HepG2 (cell line): ENCODE data around the gene SMTNL2. TPM values are rescaled to one million over a fixed set of nuclear protein-coding genes. Genes with fewer than 3 reads are reported as not detected.

ENCODE experiments used
- AKNA ChIP-seq: sonication (generic); formaldehyde crosslinking; IDR thresholded peaks from 2 replicates; pipeline ENCODE4 v1.4.0; 2020; ENCODE audit warnings: missing genetic modification reagents, borderline replicate concordance
- CHD2 ChIP-seq: IDR thresholded peaks from 2 replicates; pipeline ENCODE4 v1.6.1; 2011; ENCODE audit warnings: low read depth, low read length, improper control_type of control experiment
- FOXK1 ChIP-seq: sonication (generic); formaldehyde crosslinking; IDR thresholded peaks from 2 replicates; pipeline ENCODE4 v1.4.0; 2020; ENCODE audit warnings: low read depth, missing genetic modification reagents, borderline replicate concordance
- GMEB1 ChIP-seq: sonication (generic); formaldehyde crosslinking; IDR thresholded peaks from 2 replicates; pipeline ENCODE4 v1.5.1; 2020; ENCODE audit warnings: missing genetic modification reagents, mild to moderate bottlenecking, borderline replicate concordance
- GPBP1L1 ChIP-seq: sonication (generic); formaldehyde crosslinking; IDR thresholded peaks from 2 replicates; pipeline ENCODE4 v1.5.0; 2020; ENCODE audit warnings: mild to moderate bottlenecking, missing genetic modification reagents
- HHEX ChIP-seq: IDR thresholded peaks from 2 replicates; pipeline ENCODE4 v1.6.1; 2016; ENCODE audit warnings: control low read depth
- NR2F6 ChIP-seq, 2 experiments: IDR thresholded peaks; 2 replicates each; pipeline ENCODE4 v1.6.1; 2016; ENCODE audit warnings: antibody characterized with exemption in 1 of 2, mild to moderate bottlenecking in 1 of 2
- PCBP1 ChIP-seq: fragments of 200-400 bp; formaldehyde crosslinking; IDR thresholded peaks from 2 replicates; pipeline ENCODE4 v1.6.1; 2017; ENCODE audit warnings: mild to moderate bottlenecking, low read depth, low read length, borderline replicate concordance
- RAD21 ChIP-seq: fragments of 450-650 bp; formaldehyde crosslinking; IDR thresholded peaks from 2 replicates; pipeline ENCODE4 v1.5.0; 2020; ENCODE audit warnings: mild to moderate bottlenecking
- REPIN1 ChIP-seq: sonication (generic); formaldehyde crosslinking; IDR thresholded peaks from 2 replicates; pipeline ENCODE4 v1.8.0; 2022; ENCODE audit warnings: missing genetic modification reagents, low read depth, mild to moderate bottlenecking, borderline replicate concordance
- RXRA ChIP-seq: sonication (generic); formaldehyde crosslinking; IDR thresholded peaks from 2 replicates; pipeline ENCODE4 v1.5.1; 2020; ENCODE audit warnings: missing genetic modification reagents
- SMAD1 ChIP-seq: sonication (generic); formaldehyde crosslinking; IDR thresholded peaks from 2 replicates; pipeline ENCODE4 v1.4.0; 2020; ENCODE audit warnings: missing genetic modification reagents, low read depth, mild to moderate bottlenecking, borderline replicate concordance
- YEATS4 ChIP-seq: sonication (generic); formaldehyde crosslinking; IDR thresholded peaks from 2 replicates; pipeline ENCODE4 v1.4.0; 2020; ENCODE audit warnings: missing genetic modification reagents, borderline replicate concordance
- ZBTB33 ChIP-seq: sonication (generic); formaldehyde crosslinking; IDR thresholded peaks from 2 replicates; pipeline ENCODE4 v1.4.0; 2020; ENCODE audit warnings: missing genetic modification reagents
- ZNF230 ChIP-seq: sonication (generic); formaldehyde crosslinking; IDR thresholded peaks from 2 replicates; pipeline ENCODE4 v1.4.0; 2020; ENCODE audit warnings: mild to moderate bottlenecking, missing genetic modification reagents
- ZNF451 ChIP-seq: sonication (generic); formaldehyde crosslinking; IDR thresholded peaks from 2 replicates; pipeline ENCODE4 v1.5.0; 2020; ENCODE audit warnings: mild to moderate bottlenecking, missing genetic modification reagents
- ZNF550 ChIP-seq: sonication (generic); formaldehyde crosslinking; IDR thresholded peaks from 2 replicates; pipeline ENCODE4 v1.4.0; 2020; ENCODE audit warnings: mild to moderate bottlenecking, missing genetic modification reagents, borderline replicate concordance
- ZNF674 ChIP-seq: sonication (generic); formaldehyde crosslinking; IDR thresholded peaks from 2 replicates; pipeline ENCODE4 v1.5.0; 2020; ENCODE audit warnings: low read depth, mild to moderate bottlenecking, missing genetic modification reagents
- ZNF883 ChIP-seq: sonication (generic); formaldehyde crosslinking; IDR thresholded peaks from 2 replicates; pipeline ENCODE4 v1.5.1; 2020; ENCODE audit warnings: mild to moderate bottlenecking, missing genetic modification reagents; ENCODE audit errors: not compliant biosample characterization
- polyA plus RNA-seq, 8 experiments: library from polyadenylated mRNA; depleted of rRNA in 3 of 8; stranded (reverse) in 7 of 8; unstranded in 1 of 8; fragments of >200 nt; fragmentation: Illumina TruSeq in 4 of 8; extraction: Trizol in 4 of 8; gene quantifications; 2 replicates each; pipeline versions ENCODE4 v1.2.1 to v1.2.3, GENCODE V29; 2011 to 2016; ENCODE audit warnings: low read depth in 4 of 8, missing spikeins in 1 of 8, mixed read lengths in 1 of 8; ENCODE audit not compliant: insufficient read depth in 1 of 8
- total RNA-seq, 5 experiments: library from RNA; depleted of rRNA; stranded (reverse); fragments of >200 nt; fragmentation: Illumina TruSeq; extraction: Trizol; gene quantifications; 2 replicates each; pipeline ENCODE4 v1.2.3, GENCODE V29; 2016; ENCODE audit warnings: low read depth in 1 of 5

SMTNL2 gene
- total and polyA plus RNA-seq, 2 of the 13 experiments (the other 11 are each of a cell fraction or from before 2014, with no cell fraction given): 0.41 to 5.1 TPM

GRCh38 chr17:4554997-4555799, 29.1 kb upstream of the SMTNL2 start, which contains the start of gene MYBBP1A (continued):
- TF ChIP-seq AKNA: no peak
- no peak for TF ChIP-seq REPIN1 (CRISPR knock-in tag)
- no peak for TF ChIP-seq ZNF451 (CRISPR knock-in tag)
- no peak for TF ChIP-seq GPBP1L1 (CRISPR knock-in tag)
- TF ChIP-seq NR2F6 (IDR thresholded peaks at IDR 0.05): no peak
- peak; percentile 65; the same call in 1 of the 2 replicates for TF ChIP-seq NR2F6 (CRISPR knock-in tag; IDR thresholded peaks at IDR 0.05)
- no peak for TF ChIP-seq ZBTB33
- TF ChIP-seq RXRA (CRISPR knock-in tag): peak; percentile 65
- no peak for TF ChIP-seq ZNF550 (CRISPR knock-in tag)
- TF ChIP-seq CHD2: no peak
- peak; percentile 78; the same call in 1 of the 2 replicates for TF ChIP-seq FOXK1 (CRISPR knock-in tag)
- TF ChIP-seq ZNF230 (CRISPR knock-in tag): peak; percentile 93; the same call in 1 of the 2 replicates
- TF ChIP-seq RAD21 (CRISPR knock-in tag): no peak
- TF ChIP-seq ZNF883 (CRISPR knock-in tag): peak; percentile 67
- no peak for TF ChIP-seq ZNF674 (CRISPR knock-in tag)
- no peak for TF ChIP-seq PCBP1
- TF ChIP-seq HHEX (CRISPR knock-in tag): no peak
- TF ChIP-seq YEATS4 (CRISPR knock-in tag): peak; percentile 87
- TF ChIP-seq SMAD1: peak; percentile 82; the same call in 1 of the 2 replicates
- peak; percentile 65 for TF ChIP-seq GMEB1 (CRISPR knock-in tag)
